Measurements from ENCODE around the gene UBE2E2.
A peak's percentile ranks its signal among the peaks of the same experiment; 100 is the strongest.

Gene UBE2E2

GRCh38 chr3:23435904-23436303, 232.8 kb downstream of the UBE2E2 start:
- Histone ChIP-seq H3K27me3 (ENCODE audit: insufficient read depth, low read length, poor library complexity, severe bottlenecking) (no peaks in the 10 kb centered on the region), H3K4me1 (ENCODE audit: insufficient read depth, low read length, poor library complexity, severe bottlenecking) (peaks cover 59% of the 10 kb centered on the region), H3K79me2 (ENCODE audit: insufficient read depth, low read length) (no peaks in the 10 kb centered on the region), H4K20me1 (ENCODE audit: insufficient read depth, low read length, poor library complexity, severe bottlenecking) (no peaks in the 10 kb centered on the region), H2AFZ (ENCODE audit: low read length) (no peak overlapping the region), H3K4me2 (ENCODE audit: low read depth, low read length, poor library complexity, severe bottlenecking) (peak overlapping the region; percentile 41), H3K9ac (ENCODE audit: low read depth, low read length, poor library complexity, severe bottlenecking) (no peak overlapping the region), H3F3A (ENCODE audit: low read depth) (no peaks in the 10 kb centered on the region), H3K4me3 (ENCODE audit: low read length, poor library complexity, severe bottlenecking) (no peak overlapping the region), H3K9me3 (ENCODE audit: insufficient read depth, low read depth, low read length) (no peaks in the 10 kb centered on the region), H3K36me3 (ENCODE audit: insufficient read depth, low read length) (no peaks in the 10 kb centered on the region), H3K9me2 (replicated peaks; ENCODE audit: low read depth, low read length) (no peaks in the 10 kb centered on the region)
- no peak for TF ChIP-seq CTCF (conservative IDR thresholded peaks at IDR 0.05; ENCODE audit: low read length)
- TF ChIP-seq EZH2phosphoT487 (IDR thresholded peaks at IDR 0.05; ENCODE audit: borderline replicate concordance) = no peak

DNA sequence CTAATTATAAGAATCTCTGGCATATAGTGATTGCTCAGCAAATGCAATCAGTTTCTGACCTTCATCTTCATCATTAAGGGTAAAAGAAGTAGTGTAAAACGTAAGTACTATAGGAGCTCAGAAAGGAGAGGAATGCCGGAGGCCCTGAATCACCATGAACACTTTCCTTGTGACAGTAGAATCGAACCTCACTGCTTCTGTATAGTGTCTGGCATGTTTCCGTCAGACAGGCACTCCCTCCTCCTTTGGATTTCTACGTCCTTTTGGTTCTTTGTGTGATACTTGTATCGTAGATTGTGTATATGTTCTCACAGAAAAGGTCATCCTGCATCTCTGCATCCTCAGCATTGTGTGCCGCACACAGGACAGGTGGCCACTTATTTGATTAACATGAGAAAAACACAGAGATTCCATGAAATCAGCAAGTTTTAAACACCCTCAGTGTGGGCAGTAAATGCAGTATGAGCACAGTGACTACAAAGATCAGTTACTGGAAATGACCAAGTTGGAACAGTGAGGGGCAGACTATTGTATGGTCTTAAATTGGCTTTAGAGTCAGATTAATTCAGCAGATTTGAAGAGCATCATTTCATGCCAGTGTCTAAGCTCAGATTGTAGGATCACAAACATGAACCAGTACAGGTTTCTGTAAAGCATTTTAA, 234.5 kb downstream of the UBE2E2 start:
- Histone ChIP-seq H3K27me3 (ENCODE audit: insufficient read depth, low read length, poor library complexity, severe bottlenecking) (no peaks in the 10 kb centered on the region), H3K4me3 (ENCODE audit: low read length, poor library complexity, severe bottlenecking) (no peak overlapping the region), H4K20me1 (ENCODE audit: insufficient read depth, low read length, poor library complexity, severe bottlenecking) (no peaks in the 10 kb centered on the region), H3F3A (ENCODE audit: low read depth) (no peaks in the 10 kb centered on the region), H3K79me2 (ENCODE audit: insufficient read depth, low read length) (no peaks in the 10 kb centered on the region), H3K9me2 (replicated peaks; ENCODE audit: low read depth, low read length) (no peaks in the 10 kb centered on the region), H3K9me3 (ENCODE audit: insufficient read depth, low read depth, low read length) (no peaks in the 10 kb centered on the region), H3K9ac (ENCODE audit: low read depth, low read length, poor library complexity, severe bottlenecking) (no peak overlapping the region), H3K36me3 (ENCODE audit: insufficient read depth, low read length) (no peaks in the 10 kb centered on the region), H2AFZ (ENCODE audit: low read length) (no peak overlapping the region), H3K4me1 (ENCODE audit: insufficient read depth, low read length, poor library complexity, severe bottlenecking) (peaks cover 63% of the 10 kb centered on the region), H3K4me2 (ENCODE audit: low read depth, low read length, poor library complexity, severe bottlenecking) (no peak overlapping the region)
- TF ChIP-seq CTCF (conservative IDR thresholded peaks at IDR 0.05; ENCODE audit: low read length) = no peak
- no peak for TF ChIP-seq EZH2phosphoT487 (IDR thresholded peaks at IDR 0.05; ENCODE audit: borderline replicate concordance)

DNA sequence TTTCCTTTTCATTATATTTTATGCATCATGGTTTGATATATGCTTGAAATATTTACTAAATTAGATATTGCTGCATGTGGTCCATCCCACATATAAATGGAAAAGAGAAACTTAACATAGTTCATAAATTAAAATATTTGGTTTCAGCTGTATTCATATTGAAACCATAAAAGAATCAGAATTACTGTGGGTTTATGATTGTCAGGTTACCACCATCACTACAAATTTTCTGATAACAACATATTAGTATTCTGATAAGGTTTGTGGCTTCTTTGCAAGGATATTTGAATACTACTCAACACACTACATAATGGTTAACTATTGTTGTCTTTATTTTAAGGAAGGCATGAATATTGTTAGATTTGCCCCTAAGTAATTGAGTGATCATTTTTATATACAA, 235.5 kb downstream of the UBE2E2 start:
- no peaks in the 10 kb centered on the region for H3K9me2 ChIP-seq (replicated peaks; ENCODE audit: low read depth, low read length)
- no peaks in the 10 kb centered on the region for H3F3A ChIP-seq (ENCODE audit: low read depth)
- H3K27me3 ChIP-seq (ENCODE audit: insufficient read depth, low read length, poor library complexity, severe bottlenecking) = no peaks in the 10 kb centered on the region
- no peaks in the 10 kb centered on the region for H3K36me3 ChIP-seq (ENCODE audit: insufficient read depth, low read length)
- no peaks in the 10 kb centered on the region for H3K79me2 ChIP-seq (ENCODE audit: insufficient read depth, low read length)
- TF ChIP-seq CTCF (conservative IDR thresholded peaks at IDR 0.05; ENCODE audit: low read length) (no peak), EZH2phosphoT487 (IDR thresholded peaks at IDR 0.05; ENCODE audit: borderline replicate concordance) (no peak)
- no peaks in the 10 kb centered on the region for H4K20me1 ChIP-seq (ENCODE audit: insufficient read depth, low read length, poor library complexity, severe bottlenecking)
- H2AFZ ChIP-seq (ENCODE audit: low read length) = no peak overlapping the region
- no peak overlapping the region for H3K9ac ChIP-seq (ENCODE audit: low read depth, low read length, poor library complexity, severe bottlenecking)
- no peaks in the 10 kb centered on the region for H3K9me3 ChIP-seq (ENCODE audit: insufficient read depth, low read depth, low read length)
- H3K4me1 ChIP-seq (ENCODE audit: insufficient read depth, low read length, poor library complexity, severe bottlenecking) = peaks cover 72% of the 10 kb centered on the region
- H3K4me3 ChIP-seq (ENCODE audit: low read length, poor library complexity, severe bottlenecking) = no peak overlapping the region
- peak overlapping the region; percentile 46 for H3K4me2 ChIP-seq (ENCODE audit: low read depth, low read length, poor library complexity, severe bottlenecking)
